Endothelial cell of umbilical vein (primary cell): ENCODE data around the gene ELMOD3. TPM values are rescaled to one million over a fixed set of nuclear protein-coding genes. Genes with fewer than 3 reads are reported as not detected.

ENCODE experiments used
- BruUV-seq: library from RNA; stranded (reverse); fragments of 400-500 nt; replicated peaks from 2 replicates; lab custom pipeline; 2021; lab: Mats Ljungman, UMichigan
- CTCF ChIA-PET: fragments of 300-600, 350-600 bp; sonication (Branson Sonifier 250); formaldehyde crosslinking; loops from one replicate; lab custom pipeline; 2021; ENCODE audit warnings: antibody characterized with exemption, inconsistent platforms; lab: Charles Lee
- POLR2A ChIA-PET: fragments of 300-600, 350-600 bp; sonication (Branson Sonifier 250); formaldehyde crosslinking; loops from one replicate; lab custom pipeline; 2021; ENCODE audit warnings: antibody characterized with exemption, inconsistent platforms; lab: Charles Lee
- DNase-seq: peaks from one replicate; pipeline ENCODE4 v3.0.0-alpha.2; 2011; ENCODE audit warnings: low read depth, low spot score
- FAIRE-seq: peaks from 2 replicates; lab custom pipeline; 2011; peaks lifted over from hg19 to GRCh38; lab: Jason Lieb, UNC
- H2AFZ ChIP-seq: 2 replicates; pipeline ENCODE4 v1.6.0; 2012; ENCODE audit warnings: low read depth, low read length, control low read depth, inconsistent platforms
- H3K27ac ChIP-seq: 2 replicates; pipeline ENCODE4 v1.5.1; 2011; ENCODE audit warnings: low read depth, mild to moderate bottlenecking, control low read depth, low read length, moderate library complexity; ENCODE audit not compliant: insufficient read depth
- H3K27me3 ChIP-seq, 2 experiments: 2 replicates each; pipeline versions ENCODE4 v1.6.0 to v1.6.1; 2011; ENCODE audit warnings: low read length in 2 of 2, mixed read lengths in 1 of 2; ENCODE audit not compliant: control insufficient read depth in 2 of 2, insufficient read depth in 2 of 2
- H3K36me3 ChIP-seq, 2 experiments: 2 replicates in 1 of 2; 3 replicates in 1 of 2; pipeline ENCODE4 v1.5.1; 2011; ENCODE audit warnings: low read length in 2 of 2, mild to moderate bottlenecking in 1 of 2, moderate library complexity in 1 of 2; ENCODE audit not compliant: control insufficient read depth in 2 of 2, insufficient read depth in 2 of 2; ENCODE audit errors: extremely low read depth in 1 of 2
- H3K4me1 ChIP-seq: 3 replicates; pipeline ENCODE4 v1.5.1; 2011; ENCODE audit warnings: mild to moderate bottlenecking, low read length; ENCODE audit not compliant: control insufficient read depth, insufficient read depth; ENCODE audit errors: extremely low read depth
- H3K4me2 ChIP-seq: 2 replicates; pipeline ENCODE4 v1.6.1; 2011; ENCODE audit warnings: low read length, control low read depth, mixed read lengths; ENCODE audit not compliant: insufficient read depth
- H3K4me3 ChIP-seq, 3 experiments: fragments of 200-600 bp in 1 of 3; sonication (generic), shearing (Covaris generic) in 1 of 3; replicated peaks in 1 of 3; 2 replicates each; pipeline ENCODE4 v1.5.1; 2011 to 2016; ENCODE audit warnings: control low read depth in 3 of 3, low read length in 3 of 3, mild to moderate bottlenecking in 2 of 3, inconsistent platforms in 1 of 3, low read depth in 1 of 3, moderate library complexity in 1 of 3; ENCODE audit not compliant: insufficient read depth in 1 of 3
- H3K79me2 ChIP-seq: 2 replicates; pipeline ENCODE4 v1.6.0; 2012; ENCODE audit warnings: low read length, inconsistent platforms; ENCODE audit not compliant: control insufficient read depth, insufficient read depth
- H3K9ac ChIP-seq: replicated peaks from 2 replicates; pipeline ENCODE3; 2011; ENCODE audit warnings: low read length, control low read depth; ENCODE audit not compliant: insufficient read depth; ENCODE audit errors: extremely low read depth
- H3K9me1 ChIP-seq: replicated peaks from 3 replicates; pipeline ENCODE4 v1.6.0; 2011; ENCODE audit warnings: mild to moderate bottlenecking, low read length; ENCODE audit not compliant: control insufficient read depth, insufficient read depth; ENCODE audit errors: extremely low read depth
- H3K9me3 ChIP-seq: replicated peaks from 2 replicates; pipeline ENCODE4 v1.5.1; 2012; ENCODE audit warnings: low read length, inconsistent platforms; ENCODE audit not compliant: control insufficient read depth, insufficient read depth
- H4K20me1 ChIP-seq: replicated peaks from 2 replicates; pipeline ENCODE3; 2011; ENCODE audit warnings: mild to moderate bottlenecking, low read length; ENCODE audit not compliant: control insufficient read depth, insufficient read depth; ENCODE audit errors: extremely low read depth
- EZH2 ChIP-seq: IDR thresholded peaks from 2 replicates; pipeline ENCODE4 v1.6.1; 2012; ENCODE audit warnings: borderline replicate concordance, low read depth, mild to moderate bottlenecking, moderate library complexity, low read length, inconsistent platforms; ENCODE audit not compliant: severe bottlenecking
- JUN ChIP-seq: IDR thresholded peaks from 2 replicates; pipeline ENCODE4 v1.6.1; 2011; ENCODE audit warnings: borderline replicate concordance, low read depth; ENCODE audit not compliant: insufficient read length, insufficient read depth
- dilution Hi-C: fragments of 300-500 bp; cut with MboI; formaldehyde crosslinking; loops from one replicate; pipeline ENCODE4 v1.15.0; 2019; ENCODE audit warnings: low sequenced_read_pairs; ENCODE audit not compliant: extremely low pct_ligation_motif_present
- intact Hi-C: fragments of 100-400 bp; cut with micrococcal nuclease; formaldehyde crosslinking; loops from one replicate; pipeline ENCODE4 v1.10.0; 2022
- polyA plus RNA-seq, 4 experiments: library from polyadenylated mRNA; depleted of rRNA in 3 of 4; stranded (reverse) in 3 of 4; unstranded in 1 of 4; fragments of >200 nt; gene quantifications; 2 replicates each; pipeline versions ENCODE4 v1.2.1 to v1.2.3, GENCODE V29; 2011 to 2012; ENCODE audit warnings: missing spikeins in 1 of 4
- total RNA-seq: library from RNA; stranded (reverse); gene quantifications from 2 replicates; pipeline ENCODE4 v1.2.3, GENCODE V29; 2021
- TF ChIP-seq, protein P1 (sequence below), 2 donors: IDR thresholded peaks; 1 replicate in 1 of 2; 2 replicates in 1 of 2; pipeline ENCODE4 v1.5.1; 2011; ENCODE audit warnings: low read length in 2 of 2, mild to moderate bottlenecking in 2 of 2, moderate library complexity in 2 of 2, control low read depth in 1 of 2, inconsistent platforms in 1 of 2, low read depth in 1 of 2; ENCODE audit not compliant: insufficient read depth in 1 of 2; ENCODE audit errors: extremely low read depth in 1 of 2

Gene ELMOD3
- total and polyA plus RNA-seq, 2 donors (not counting 3 experiments of a cell fraction or from before 2014, with no cell fraction given): 12.3 to 22.0 TPM

- H3K27me3 ChIP-seq: peaks cover 9% of the 10 kb centered on the region in 2 experiments
- POLR2A ChIA-PET: no interaction called here
- intact Hi-C loops (no loop called here), dilution Hi-C loops (no loop called here)
- no peak for FAIRE-seq
- no peak for TF ChIP-seq JUN
- TF ChIP-seq EZH2: no peak
- TF ChIP-seq, protein P1, sequence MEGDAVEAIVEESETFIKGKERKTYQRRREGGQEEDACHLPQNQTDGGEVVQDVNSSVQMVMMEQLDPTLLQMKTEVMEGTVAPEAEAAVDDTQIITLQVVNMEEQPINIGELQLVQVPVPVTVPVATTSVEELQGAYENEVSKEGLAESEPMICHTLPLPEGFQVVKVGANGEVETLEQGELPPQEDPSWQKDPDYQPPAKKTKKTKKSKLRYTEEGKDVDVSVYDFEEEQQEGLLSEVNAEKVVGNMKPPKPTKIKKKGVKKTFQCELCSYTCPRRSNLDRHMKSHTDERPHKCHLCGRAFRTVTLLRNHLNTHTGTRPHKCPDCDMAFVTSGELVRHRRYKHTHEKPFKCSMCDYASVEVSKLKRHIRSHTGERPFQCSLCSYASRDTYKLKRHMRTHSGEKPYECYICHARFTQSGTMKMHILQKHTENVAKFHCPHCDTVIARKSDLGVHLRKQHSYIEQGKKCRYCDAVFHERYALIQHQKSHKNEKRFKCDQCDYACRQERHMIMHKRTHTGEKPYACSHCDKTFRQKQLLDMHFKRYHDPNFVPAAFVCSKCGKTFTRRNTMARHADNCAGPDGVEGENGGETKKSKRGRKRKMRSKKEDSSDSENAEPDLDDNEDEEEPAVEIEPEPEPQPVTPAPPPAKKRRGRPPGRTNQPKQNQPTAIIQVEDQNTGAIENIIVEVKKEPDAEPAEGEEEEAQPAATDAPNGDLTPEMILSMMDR (IDR thresholded peaks at IDR 0.05; ENCODE audit: extremely low read depth in 1 of 2, insufficient read depth in 1 of 2, low read depth in 1 of 2, low read length in 2 of 2): no peak
- H3K79me2 ChIP-seq: no peaks in the 10 kb centered on the region
- no peak overlapping the region for H3K4me2 ChIP-seq
- peaks cover 2% of the 10 kb centered on the region for H3K9me1 ChIP-seq
- H3K4me3 ChIP-seq: no peak overlapping the region
- H3K27ac ChIP-seq: no peak overlapping the region
- no peak overlapping the region for H2AFZ ChIP-seq
- CTCF ChIA-PET: interaction anchor here (1.6 kb wide), 1 partner anchor 8 kb away, joined by 5 read pairs; the partner anchor contains the start of gene TGOLN2
- H3K36me3 ChIP-seq: no peaks in the 10 kb centered on the region
- H4K20me1 ChIP-seq: no peaks in the 10 kb centered on the region
- H3K9me3 ChIP-seq: no peaks in the 10 kb centered on the region
- BruUV-seq: no TSS peak
- DNase-seq: no peak
- H3K4me1 ChIP-seq: no peaks in the 10 kb centered on the region
- no peak overlapping the region for H3K9ac ChIP-seq
These were observed 19.6 kb upstream of the ELMOD3 start for GRCh38 chr2:85334928-85335327.
